ENCODE data around the gene FBLN2. TPM values are rescaled to one million over a fixed set of nuclear protein-coding genes. Genes with fewer than 3 reads are reported as not detected.
A peak's percentile ranks its signal among the peaks of the same experiment; 100 is the strongest.

FBLN2 gene
- polyA plus RNA-seq, 6 donors from 2014 or later: 4.8 to 17.8 (median 8.0) TPM

DNA sequence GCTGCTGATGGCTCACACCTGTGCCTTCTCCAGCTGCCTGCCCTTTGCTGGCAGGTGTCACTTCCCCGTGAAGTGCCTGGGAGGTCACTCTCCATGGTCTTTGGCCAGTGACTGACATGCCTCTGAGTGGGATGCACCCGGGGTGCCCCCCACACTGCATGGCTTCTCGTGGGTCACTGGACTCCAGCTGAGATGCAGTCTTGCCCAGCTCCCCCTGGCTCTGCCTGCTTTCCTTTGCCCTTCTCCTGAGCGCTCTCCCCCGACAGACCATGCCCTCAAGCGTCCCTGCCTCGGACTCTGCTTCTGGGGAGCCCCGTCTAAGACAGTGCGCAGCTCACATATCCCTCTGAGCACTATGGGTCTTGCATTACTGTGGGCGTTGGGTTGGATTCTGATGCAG lies 14.4 kb downstream of the FBLN2 start:
- peaks cover 0 to 9% (median 4%) of the 10 kb centered on the region in 3 donors for H3K27me3 Mint-ChIP-seq
- H3K9me3 Mint-ChIP-seq: no peaks in the 10 kb centered on the region
- ATAC-seq (ENCODE audit: low read depth in 2 of 2) (no peak), DNase-seq (no peak)
- H3K4me3 Mint-ChIP-seq: no peak overlapping the region
- no peaks in the 10 kb centered on the region for H3K36me3 Mint-ChIP-seq
- H3K27ac Mint-ChIP-seq: no peak overlapping the region
- H3K4me1 Mint-ChIP-seq: peaks cover 0 to 18% (median 12%) of the 10 kb centered on the region in 3 donors

DNA sequence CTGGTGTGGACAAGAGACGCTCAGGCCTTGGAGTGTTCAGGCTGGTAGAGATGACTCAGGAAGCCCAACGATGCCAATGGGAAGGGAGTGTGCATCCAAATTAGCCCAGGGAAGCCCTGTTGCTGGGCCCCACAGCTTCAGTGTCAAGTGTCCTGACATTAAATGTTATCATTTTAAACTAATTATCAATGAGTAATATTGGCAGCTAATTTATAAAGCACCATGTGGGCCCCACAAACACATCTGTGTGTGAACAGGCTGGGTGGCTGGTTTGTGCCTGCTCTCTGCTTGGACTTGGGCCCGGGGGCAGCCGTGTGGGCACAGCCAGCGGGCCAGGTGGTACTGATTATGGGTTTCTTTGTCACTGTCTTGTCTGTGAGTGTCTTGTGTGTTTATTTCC lies 15.0 kb downstream of the FBLN2 start:
- no peaks in the 10 kb centered on the region for H3K36me3 Mint-ChIP-seq
- DNase-seq (no peak), ATAC-seq (ENCODE audit: low read depth in 2 of 2) (no peak)
- no peaks in the 10 kb centered on the region for H3K9me3 Mint-ChIP-seq
- H3K27ac Mint-ChIP-seq: peak overlapping the region in 2 of 6 donors; percentile 27 to 39
- H3K4me3 Mint-ChIP-seq: no peak overlapping the region
- H3K4me1 Mint-ChIP-seq: peaks cover 0 to 18% (median 13%) of the 10 kb centered on the region in 3 donors
- H3K27me3 Mint-ChIP-seq: peaks cover 0 to 15% (median 4%) of the 10 kb centered on the region in 3 donors

DNA sequence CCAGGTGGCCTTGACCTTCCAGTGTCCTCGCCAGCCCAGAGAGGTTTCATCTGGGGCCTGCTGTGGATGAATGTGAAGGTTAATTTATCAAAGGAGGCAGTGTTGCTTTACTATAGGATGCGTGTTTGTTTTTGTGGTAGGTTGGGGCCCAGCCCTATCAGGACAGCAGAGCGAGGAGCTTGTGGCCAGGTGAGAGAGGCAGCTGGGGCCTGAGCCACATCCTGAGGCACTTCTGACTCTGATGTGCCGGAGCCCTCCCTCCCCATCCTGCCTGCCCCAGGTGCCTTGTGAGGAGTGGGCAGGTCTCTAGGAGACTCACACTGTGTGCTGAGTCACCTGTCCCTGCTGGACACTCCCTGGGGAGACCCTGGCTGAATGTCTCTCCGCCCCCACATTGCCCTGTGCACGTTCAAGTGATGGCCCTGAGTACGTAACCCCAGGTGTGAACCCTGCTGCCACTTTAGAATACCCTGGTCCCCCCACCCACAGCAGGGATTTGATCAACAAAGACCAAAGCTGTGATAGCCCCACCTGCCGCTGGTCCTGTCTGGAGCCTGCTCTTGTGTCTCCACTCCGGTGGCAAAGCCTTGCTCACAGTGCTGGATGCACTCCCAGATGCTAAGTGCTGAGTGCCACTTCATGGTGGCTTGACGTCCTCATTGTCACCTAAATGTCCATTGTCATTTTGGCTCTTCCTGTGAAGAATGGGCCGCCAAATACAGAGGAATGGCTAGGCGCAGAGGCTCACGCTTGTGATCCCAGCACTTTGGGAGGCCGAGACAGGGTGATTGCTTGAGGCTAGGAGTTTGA lies 16.0 kb downstream of the FBLN2 start:
- no peaks in the 10 kb centered on the region for H3K9me3 Mint-ChIP-seq
- no peak for ATAC-seq (ENCODE audit: low read depth in 2 of 2)
- H3K4me1 Mint-ChIP-seq: peaks cover 0 to 18% (median 13%) of the 10 kb centered on the region in 3 donors
- no peak overlapping the region for H3K4me3 Mint-ChIP-seq
- peaks cover 0 to 10% (median 0%) of the 10 kb centered on the region in 3 donors for H3K27me3 Mint-ChIP-seq
- H3K27ac Mint-ChIP-seq: no peak overlapping the region
- DNase-seq: no peak
- no peaks in the 10 kb centered on the region for H3K36me3 Mint-ChIP-seq

DNA sequence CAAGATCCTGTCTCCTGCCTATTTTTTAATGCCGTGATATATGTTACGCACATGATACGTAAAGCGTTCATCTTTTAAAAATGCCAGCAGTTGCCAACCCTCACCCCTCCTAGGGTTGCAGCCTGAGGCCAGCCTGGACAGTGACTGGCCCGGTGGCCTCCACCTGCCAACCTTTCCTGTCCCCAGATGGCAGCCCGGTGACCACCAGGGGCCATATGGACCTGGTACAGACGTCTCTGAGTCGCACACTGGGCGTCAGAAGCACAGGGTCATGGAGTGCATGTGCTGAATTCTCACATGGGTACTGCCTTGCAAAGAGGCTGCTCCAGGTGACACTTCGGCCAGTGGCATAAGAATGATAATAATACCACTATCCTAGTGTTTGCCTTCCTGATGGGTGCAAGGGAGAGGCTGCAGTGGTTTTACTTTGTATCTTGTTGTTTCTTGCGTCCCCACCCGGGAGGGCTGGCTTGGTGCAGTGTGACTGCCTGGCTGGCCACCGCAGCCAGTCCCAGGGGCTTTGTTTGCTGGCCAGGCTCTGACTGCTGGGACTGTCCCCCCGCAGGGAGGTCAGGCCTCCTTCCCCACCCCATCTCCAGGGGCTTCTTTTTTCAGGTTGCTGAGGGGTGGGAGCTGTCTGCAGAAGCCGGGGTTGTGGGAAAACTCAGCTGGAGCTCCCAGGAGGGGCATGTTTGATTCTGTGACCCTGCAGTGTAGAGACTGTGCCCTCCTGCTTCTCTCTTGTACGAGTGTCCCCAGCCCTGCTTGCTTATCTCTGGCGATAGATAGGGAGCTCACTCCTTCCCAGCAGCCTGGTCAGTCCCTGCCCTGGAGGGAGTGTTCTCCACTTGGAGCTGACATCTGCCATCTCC lies 16.9 kb downstream of the FBLN2 start:
- no peak for DNase-seq
- peak overlapping the region in 1 of 6 donors; percentile 82 for H3K27ac Mint-ChIP-seq
- H3K27me3 Mint-ChIP-seq: peaks cover 0 to 10% (median 0%) of the 10 kb centered on the region in 3 donors
- H3K4me3 Mint-ChIP-seq: no peak overlapping the region
- H3K4me1 Mint-ChIP-seq: peaks cover 0 to 18% (median 13%) of the 10 kb centered on the region in 3 donors
- no peaks in the 10 kb centered on the region for H3K9me3 Mint-ChIP-seq
- ATAC-seq (ENCODE audit: low read depth in 2 of 2): no peak
- no peaks in the 10 kb centered on the region for H3K36me3 Mint-ChIP-seq

GRCh38 chr3:13566453-13566748 lies 17.5 kb downstream of the FBLN2 start:
- Mint-ChIP-seq H3K9me3 (no peaks in the 10 kb centered on the region), H3K4me1 (peaks cover 0 to 18% (median 13%) of the 10 kb centered on the region in 3 donors), H3K27me3 (peaks cover 0 to 10% (median 0%) of the 10 kb centered on the region in 3 donors), H3K36me3 (no peaks in the 10 kb centered on the region), H3K27ac (peak overlapping the region in 1 of 6 donors; percentile 82), H3K4me3 (no peak overlapping the region)
- DNase-seq (no peak), ATAC-seq (ENCODE audit: low read depth in 2 of 2) (no peak)

GRCh38 chr3:13566769-13567310 lies 17.9 kb downstream of the FBLN2 start:
- H3K36me3 Mint-ChIP-seq: no peaks in the 10 kb centered on the region
- no peak overlapping the region for H3K4me3 Mint-ChIP-seq
- H3K27ac Mint-ChIP-seq: peak overlapping the region in 1 of 6 donors; percentile 84
- ATAC-seq (ENCODE audit: low read depth in 2 of 2) (no peak), DNase-seq (no peak)
- H3K27me3 Mint-ChIP-seq: peaks cover 0 to 10% (median 0%) of the 10 kb centered on the region in 3 donors
- H3K4me1 Mint-ChIP-seq: peaks cover 0 to 18% (median 10%) of the 10 kb centered on the region in 3 donors
- no peaks in the 10 kb centered on the region for H3K9me3 Mint-ChIP-seq

DNA sequence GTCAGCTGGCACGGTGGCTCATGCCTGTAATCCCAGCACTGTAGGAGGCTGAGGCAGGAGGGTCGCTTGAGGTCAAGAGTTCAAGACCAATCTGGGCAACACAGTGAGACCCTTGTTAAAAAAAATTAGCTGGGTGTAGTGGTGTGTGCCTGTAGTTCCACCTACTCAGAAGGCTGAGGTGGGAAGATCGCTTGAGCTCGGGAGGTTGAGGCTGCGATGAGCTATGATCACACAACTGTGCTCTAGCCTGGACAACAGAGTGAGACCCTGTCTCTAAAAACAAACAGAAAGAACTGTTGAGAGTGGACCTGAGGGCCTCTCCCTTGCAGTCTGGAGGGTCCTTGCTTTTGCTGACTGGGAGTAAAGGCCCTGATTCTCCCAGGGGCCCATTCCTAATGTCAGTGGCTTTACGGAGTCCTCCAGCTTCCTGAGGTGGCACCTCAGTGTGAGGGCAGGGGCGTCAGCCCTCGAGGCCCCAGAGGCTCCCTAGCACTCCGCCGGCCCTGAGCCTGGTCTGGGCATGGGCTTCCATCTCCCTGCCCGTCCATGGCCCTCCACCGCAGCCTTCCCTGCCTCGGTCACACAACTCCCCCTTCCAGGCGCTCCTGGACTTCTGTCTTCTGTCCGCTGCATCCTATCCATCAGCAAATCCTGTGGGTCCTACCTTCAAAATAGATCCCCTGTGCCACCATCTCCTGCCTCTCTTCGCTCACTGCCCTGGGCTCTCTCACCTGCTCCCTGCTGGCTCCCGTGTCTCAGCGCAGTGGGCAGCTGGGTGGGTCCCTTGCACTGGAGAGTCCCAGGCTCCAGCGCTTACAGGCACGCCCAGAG lies 19.0 kb downstream of the FBLN2 start:
- H3K4me1 Mint-ChIP-seq: peaks cover 0 to 18% (median 7%) of the 10 kb centered on the region in 3 donors

DNA sequence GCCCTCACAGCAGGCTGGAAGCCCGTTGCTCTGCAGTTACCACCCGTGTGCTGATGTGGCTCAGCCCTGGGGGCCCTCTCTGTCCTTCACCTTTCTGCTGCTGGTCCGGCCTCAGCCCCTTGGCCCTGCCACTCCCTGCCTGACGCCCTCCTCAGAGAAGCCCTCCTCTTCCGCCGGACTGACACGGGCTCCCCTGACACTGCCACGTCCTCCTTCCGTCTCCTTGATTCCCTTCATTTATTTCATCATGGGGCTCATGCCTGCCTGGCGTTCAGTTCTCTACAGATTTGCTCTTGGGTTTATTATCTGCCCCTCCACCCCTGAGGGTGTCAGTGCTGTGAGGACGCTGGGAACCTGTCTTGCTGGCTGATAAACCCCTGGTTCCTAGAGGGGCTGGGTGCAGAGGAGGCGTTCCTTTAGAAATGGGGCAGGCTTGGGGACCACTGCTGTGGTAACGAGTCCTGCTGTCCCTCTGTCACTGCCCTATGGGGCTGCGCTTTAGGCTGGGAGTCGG lies 19.6 kb downstream of the FBLN2 start:
- Mint-ChIP-seq H3K9me3 (no peaks in the 10 kb centered on the region), H3K27ac (peak overlapping the region in 3 of 6 donors; percentile 56 to 92 (median 59)), H3K4me3 (no peak overlapping the region), H3K36me3 (no peaks in the 10 kb centered on the region), H3K4me1 (peaks cover 0 to 16% (median 7%) of the 10 kb centered on the region in 3 donors), H3K27me3 (peaks cover 0 to 10% (median 0%) of the 10 kb centered on the region in 3 donors)
- DNase-seq (no peak), ATAC-seq (ENCODE audit: low read depth in 2 of 2) (no peak)

More for the DNA sequence above, 19.0 kb downstream of the FBLN2 start:
- ATAC-seq (ENCODE audit: low read depth in 2 of 2) (no peak), DNase-seq (no peak)
- peaks cover 0 to 10% (median 0%) of the 10 kb centered on the region in 3 donors for H3K27me3 Mint-ChIP-seq
- H3K9me3 Mint-ChIP-seq: no peaks in the 10 kb centered on the region
- H3K4me3 Mint-ChIP-seq: no peak overlapping the region
- no peaks in the 10 kb centered on the region for H3K36me3 Mint-ChIP-seq
- peak overlapping the region in 1 of 6 donors; percentile 39 for H3K27ac Mint-ChIP-seq

DNA sequence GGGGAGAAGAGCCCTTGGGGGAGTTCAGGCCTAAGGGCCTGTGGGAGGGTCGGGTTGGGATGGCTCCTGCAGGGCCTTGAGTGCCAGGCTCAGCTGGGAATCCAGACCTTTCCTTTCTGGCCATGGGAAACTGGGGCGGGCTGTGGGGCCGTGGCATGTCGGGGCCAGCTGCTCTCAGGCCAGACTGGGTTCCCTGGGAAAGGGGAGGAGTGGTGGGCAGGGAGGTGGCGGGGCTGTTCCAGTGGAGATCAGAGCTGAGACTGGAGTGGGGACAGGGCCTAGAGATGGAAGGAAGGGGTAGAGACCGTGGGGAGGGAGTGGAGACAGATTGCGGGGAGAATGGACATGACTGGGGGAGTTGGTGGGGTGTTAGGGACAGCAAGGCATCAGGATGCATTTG lies 20.3 kb downstream of the FBLN2 start:
- Mint-ChIP-seq H3K27me3 (peaks cover 0 to 10% (median 0%) of the 10 kb centered on the region in 3 donors), H3K27ac (peak overlapping the region in 1 of 6 donors; percentile 83), H3K4me1 (peaks cover 0 to 15% (median 7%) of the 10 kb centered on the region in 3 donors), H3K4me3 (peak overlapping the region in 1 of 8 donors; percentile 25), H3K9me3 (no peaks in the 10 kb centered on the region), H3K36me3 (no peaks in the 10 kb centered on the region)
- DNase-seq (no peak), ATAC-seq (ENCODE audit: low read depth in 2 of 2) (no peak)

- peak overlapping the region in 1 of 8 donors; percentile 25 for H3K4me3 Mint-ChIP-seq
- H3K9me3 Mint-ChIP-seq: no peaks in the 10 kb centered on the region
Measured at GRCh38 chr3:13569641-13570390, 20.9 kb downstream of the FBLN2 start.

DNA sequence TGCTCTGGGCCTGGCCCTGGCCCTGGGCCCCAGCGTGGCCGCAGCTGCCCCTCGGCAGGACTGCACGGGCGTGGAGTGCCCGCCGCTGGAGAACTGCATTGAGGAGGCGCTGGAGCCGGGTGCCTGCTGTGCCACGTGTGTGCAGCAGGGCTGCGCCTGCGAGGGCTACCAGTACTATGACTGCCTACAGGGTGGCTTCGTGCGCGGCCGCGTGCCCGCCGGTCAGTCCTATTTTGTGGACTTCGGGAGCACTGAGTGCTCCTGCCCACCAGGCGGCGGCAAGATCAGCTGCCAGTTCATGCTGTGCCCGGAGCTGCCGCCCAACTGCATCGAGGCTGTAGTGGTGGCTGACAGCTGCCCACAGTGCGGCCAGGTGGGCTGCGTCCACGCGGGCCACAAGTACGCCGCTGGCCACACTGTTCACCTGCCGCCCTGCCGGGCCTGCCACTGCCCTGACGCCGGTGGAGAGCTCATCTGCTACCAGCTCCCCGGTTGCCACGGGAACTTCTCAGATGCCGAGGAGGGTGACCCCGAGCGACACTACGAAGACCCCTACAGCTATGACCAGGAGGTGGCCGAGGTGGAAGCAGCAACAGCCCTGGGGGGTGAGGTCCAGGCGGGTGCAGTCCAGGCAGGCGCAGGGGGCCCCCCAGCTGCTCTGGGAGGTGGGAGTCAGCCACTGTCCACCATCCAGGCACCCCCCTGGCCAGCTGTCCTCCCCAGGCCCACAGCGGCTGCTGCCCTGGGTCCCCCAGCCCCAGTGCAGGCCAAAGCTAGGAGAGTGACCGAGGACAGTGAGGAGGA lies 21.7 kb downstream of the FBLN2 start:
- Mint-ChIP-seq H3K9me3 (no peaks in the 10 kb centered on the region), H3K36me3 (no peaks in the 10 kb centered on the region), H3K27me3 (peaks cover 0 to 10% (median 0%) of the 10 kb centered on the region in 3 donors), H3K27ac (no peak overlapping the region), H3K4me1 (peaks cover 0 to 15% (median 2%) of the 10 kb centered on the region in 3 donors), H3K4me3 (no peak overlapping the region)
- DNase-seq: no peak
- no peak for ATAC-seq (ENCODE audit: low read depth in 2 of 2)

More at GRCh38 chr3:13569641-13570390, 20.9 kb downstream of the FBLN2 start:
- H3K27me3 Mint-ChIP-seq: peaks cover 0 to 10% (median 0%) of the 10 kb centered on the region in 3 donors
- ATAC-seq (ENCODE audit: low read depth in 2 of 2): no peak
- H3K36me3 Mint-ChIP-seq: no peaks in the 10 kb centered on the region
- H3K4me1 Mint-ChIP-seq: peaks cover 0 to 15% (median 4%) of the 10 kb centered on the region in 3 donors
- DNase-seq: no peak
- peak overlapping the region in 2 of 6 donors; percentile 7 to 83 for H3K27ac Mint-ChIP-seq
